WTC11 (cell line): Measurements from ENCODE around the gene FGF11. TPM values are rescaled to one million over a fixed set of nuclear protein-coding genes. Genes with fewer than 3 reads are reported as not detected.

Experiments
- ATAC-seq: fragments of 200-7000 bp; cut with Tn5 transposase; 2 replicates; pipeline ENCODE4 v1.10.0; 2021; ENCODE audit warnings: mild to moderate bottlenecking, moderate library complexity
- CTCF ChIA-PET: fragments of 300-600 bp; sonication (Branson Sonifier 250); formaldehyde crosslinking; loops from one replicate; lab custom pipeline; 2021; ENCODE audit warnings: antibody characterized with exemption; lab: Charles Lee
- POLR2A ChIA-PET: fragments of 350-600 bp; sonication (Branson Sonifier 250); formaldehyde crosslinking; loops from one replicate; lab custom pipeline; 2021; ENCODE audit warnings: antibody characterized with exemption; lab: Charles Lee
- DNase-seq: peaks from one replicate; pipeline ENCODE4 v3.0.0; 2021; ENCODE audit warnings: low spot score
- H3K27ac Mint-ChIP-seq: 2 replicates; pipeline ENCODE4 v1.8.0; 2021; ENCODE audit warnings: mixed read lengths
- H3K27me3 Mint-ChIP-seq: 2 replicates; pipeline ENCODE4 v1.8.0; 2021; ENCODE audit warnings: low read depth, mild to moderate bottlenecking, moderate library complexity, mixed read lengths
- H3K36me3 Mint-ChIP-seq: 2 replicates; pipeline ENCODE4 v1.8.0; 2021; ENCODE audit warnings: mixed read lengths
- H3K4me1 Mint-ChIP-seq: 2 replicates; pipeline ENCODE4 v1.8.0; 2022; ENCODE audit warnings: mixed read lengths
- H3K4me3 Mint-ChIP-seq: 2 replicates; pipeline ENCODE4 v1.8.0; 2021; ENCODE audit warnings: mild to moderate bottlenecking, moderate library complexity, mixed read lengths
- H3K9me3 Mint-ChIP-seq: 2 replicates; pipeline ENCODE4 v1.8.0; 2021; ENCODE audit warnings: mixed read lengths
- ELF4 ChIP-seq: sonication (generic); formaldehyde crosslinking; IDR thresholded peaks from 2 replicates; pipeline ENCODE4 v1.8.1; 2022; ENCODE audit warnings: low read depth, mild to moderate bottlenecking, moderate library complexity, missing genetic modification reagents
- ESRRA ChIP-seq: sonication (generic); formaldehyde crosslinking; IDR thresholded peaks from 2 replicates; pipeline ENCODE4 v1.8.1; 2022; ENCODE audit warnings: mild to moderate bottlenecking, missing genetic modification reagents, borderline replicate concordance
- FOXP1 ChIP-seq: sonication (generic); formaldehyde crosslinking; IDR thresholded peaks from 2 replicates; pipeline ENCODE4 v1.8.0; 2022; ENCODE audit warnings: missing genetic modification reagents, mild to moderate bottlenecking, moderate library complexity, borderline replicate concordance
- GTF2I ChIP-seq: fragments of 250-450 bp; sonication (Bioruptor Pico); conservative IDR thresholded peaks from 2 replicates; pipeline ENCODE4 v1.4.0; 2021; ENCODE audit warnings: mild to moderate bottlenecking
- HMGA2 ChIP-seq: fragments of 250-450 bp; sonication (Bioruptor Pico); IDR thresholded peaks from 2 replicates; pipeline ENCODE4 v1.4.0; 2021; ENCODE audit warnings: mild to moderate bottlenecking, moderate library complexity
- KAT7 ChIP-seq: sonication (generic); formaldehyde crosslinking; IDR thresholded peaks from 2 replicates; pipeline ENCODE4 v1.8.1; 2023; ENCODE audit warnings: missing genetic modification reagents, mild to moderate bottlenecking, borderline replicate concordance
- MAX ChIP-seq: sonication (generic); formaldehyde crosslinking; IDR thresholded peaks from 2 replicates; pipeline ENCODE4 v1.8.0; 2022; ENCODE audit warnings: mild to moderate bottlenecking, missing genetic modification reagents
- MYBL2 ChIP-seq: sonication (generic); formaldehyde crosslinking; IDR thresholded peaks from 2 replicates; pipeline ENCODE4 v1.8.1; 2023; ENCODE audit warnings: mild to moderate bottlenecking, moderate library complexity, missing genetic modification reagents
- NR1H2 ChIP-seq: sonication (generic); formaldehyde crosslinking; IDR thresholded peaks from 2 replicates; pipeline ENCODE4 v1.9.0; 2021; ENCODE audit warnings: mild to moderate bottlenecking, moderate library complexity, missing genetic modification reagents
- NR3C1 ChIP-seq: sonication (generic); formaldehyde crosslinking; conservative IDR thresholded peaks from 2 replicates; pipeline ENCODE4 v1.8.1; 2023; ENCODE audit warnings: low read depth, mild to moderate bottlenecking, missing genetic modification reagents
- PRRX2 ChIP-seq: fragments of 250-450 bp; sonication (Bioruptor Pico); IDR thresholded peaks from 2 replicates; pipeline ENCODE4 v1.8.0; 2021; ENCODE audit warnings: mild to moderate bottlenecking
- SOX15 ChIP-seq: fragments of 250-450 bp; sonication (Bioruptor Pico); IDR thresholded peaks from 2 replicates; pipeline ENCODE4 v1.9.0; 2021; ENCODE audit warnings: mild to moderate bottlenecking
- USF1 ChIP-seq: sonication (generic); formaldehyde crosslinking; IDR thresholded peaks from 2 replicates; pipeline ENCODE4 v1.8.0; 2022; ENCODE audit warnings: mild to moderate bottlenecking, missing genetic modification reagents
- ZNF121 ChIP-seq: sonication (generic); formaldehyde crosslinking; IDR thresholded peaks from 2 replicates; pipeline ENCODE4 v1.8.0; 2023; ENCODE audit warnings: missing genetic modification reagents
- ZNF396 ChIP-seq: fragments of 250-450 bp; sonication (Bioruptor Pico); IDR thresholded peaks from 2 replicates; pipeline ENCODE4 v1.8.0; 2021; ENCODE audit warnings: mild to moderate bottlenecking, moderate library complexity, borderline replicate concordance
- ZNF425 ChIP-seq: fragments of 250-450 bp; sonication (Bioruptor Pico); conservative IDR thresholded peaks from 2 replicates; pipeline ENCODE4 v1.9.0; 2021; ENCODE audit warnings: mild to moderate bottlenecking
- total RNA-seq: library from RNA; stranded (reverse); gene quantifications from 3 replicates; pipeline ENCODE4 v1.2.3, GENCODE V29; 2021
- TF ChIP-seq, protein P1 (sequence below): sonication (generic); formaldehyde crosslinking; IDR thresholded peaks from 2 replicates; pipeline ENCODE4 v1.8.0; 2022; ENCODE audit warnings: missing genetic modification reagents
- TF ChIP-seq, protein P2 (sequence below): sonication (generic); formaldehyde crosslinking; IDR thresholded peaks from 2 replicates; pipeline ENCODE4 v1.8.0; 2022; ENCODE audit warnings: mild to moderate bottlenecking, missing genetic modification reagents
- TF ChIP-seq, protein P3 (sequence below): fragments of 250-450 bp; sonication (Bioruptor Pico); IDR thresholded peaks from 2 replicates; pipeline ENCODE4 v2.1.2; 2022; ENCODE audit warnings: mild to moderate bottlenecking, moderate library complexity

The FGF11 gene
- total RNA-seq, 1 experiment from 2014 or later, result 19.8 TPM

DNA sequence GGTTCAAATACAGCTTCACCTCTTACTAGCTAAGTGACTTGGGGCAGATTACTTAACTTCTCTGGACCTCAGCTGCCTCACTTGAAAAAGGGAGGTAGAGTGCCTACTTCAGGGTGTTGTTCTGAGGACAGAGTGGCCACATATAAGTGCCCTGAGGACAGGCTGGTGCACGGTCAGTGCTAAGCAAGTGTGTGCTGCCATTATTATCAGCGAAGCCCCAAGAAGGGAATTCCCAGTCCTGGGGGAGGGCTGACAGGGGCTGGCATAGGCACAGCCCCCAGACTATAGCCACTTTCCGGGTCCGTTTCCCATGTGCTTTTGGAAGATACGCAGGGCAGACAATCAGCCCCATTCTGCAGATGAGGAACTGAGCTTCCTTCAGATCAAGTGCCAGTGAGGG is 37.6 kb downstream of the FGF11 start (continued):
- TF ChIP-seq, protein P1, sequence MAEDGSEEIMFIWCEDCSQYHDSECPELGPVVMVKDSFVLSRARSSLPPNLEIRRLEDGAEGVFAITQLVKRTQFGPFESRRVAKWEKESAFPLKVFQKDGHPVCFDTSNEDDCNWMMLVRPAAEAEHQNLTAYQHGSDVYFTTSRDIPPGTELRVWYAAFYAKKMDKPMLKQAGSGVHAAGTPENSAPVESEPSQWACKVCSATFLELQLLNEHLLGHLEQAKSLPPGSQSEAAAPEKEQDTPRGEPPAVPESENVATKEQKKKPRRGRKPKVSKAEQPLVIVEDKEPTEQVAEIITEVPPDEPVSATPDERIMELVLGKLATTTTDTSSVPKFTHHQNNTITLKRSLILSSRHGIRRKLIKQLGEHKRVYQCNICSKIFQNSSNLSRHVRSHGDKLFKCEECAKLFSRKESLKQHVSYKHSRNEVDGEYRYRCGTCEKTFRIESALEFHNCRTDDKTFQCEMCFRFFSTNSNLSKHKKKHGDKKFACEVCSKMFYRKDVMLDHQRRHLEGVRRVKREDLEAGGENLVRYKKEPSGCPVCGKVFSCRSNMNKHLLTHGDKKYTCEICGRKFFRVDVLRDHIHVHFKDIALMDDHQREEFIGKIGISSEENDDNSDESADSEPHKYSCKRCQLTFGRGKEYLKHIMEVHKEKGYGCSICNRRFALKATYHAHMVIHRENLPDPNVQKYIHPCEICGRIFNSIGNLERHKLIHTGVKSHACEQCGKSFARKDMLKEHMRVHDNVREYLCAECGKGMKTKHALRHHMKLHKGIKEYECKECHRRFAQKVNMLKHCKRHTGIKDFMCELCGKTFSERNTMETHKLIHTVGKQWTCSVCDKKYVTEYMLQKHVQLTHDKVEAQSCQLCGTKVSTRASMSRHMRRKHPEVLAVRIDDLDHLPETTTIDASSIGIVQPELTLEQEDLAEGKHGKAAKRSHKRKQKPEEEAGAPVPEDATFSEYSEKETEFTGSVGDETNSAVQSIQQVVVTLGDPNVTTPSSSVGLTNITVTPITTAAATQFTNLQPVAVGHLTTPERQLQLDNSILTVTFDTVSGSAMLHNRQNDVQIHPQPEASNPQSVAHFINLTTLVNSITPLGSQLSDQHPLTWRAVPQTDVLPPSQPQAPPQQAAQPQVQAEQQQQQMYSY, result no peak
- TF ChIP-seq ZNF121 (no peak), HMGA2 (no peak), ELF4 (CRISPR knock-in tag) (no peak)

- CTCF ChIA-PET, result interaction anchor here (1.1 to 5.3 kb wide), 7 partner anchors 37 to 122 kb away, joined by 3 to 27 read pairs (median 11); partner anchors contain the start of genes FGF11 and TMEM102
- Mint-ChIP-seq H3K4me3 (peak overlapping the region; percentile 80), H3K36me3 (no peaks in the 10 kb centered on the region), H3K4me1 (peaks cover 48% of the 10 kb centered on the region), H3K9me3 (no peaks in the 10 kb centered on the region), H3K27ac (peak overlapping the region; percentile 66), H3K27me3 (no peaks in the 10 kb centered on the region)
- ATAC-seq (no peak), DNase-seq (no peak)
- POLR2A ChIA-PET, result interaction anchor here (0.6 to 2.6 kb wide), 5 partner anchors 32 to 415 kb away, joined by 3 to 13 read pairs (median 5); no protein-coding TSS in a partner anchor
- no peak for TF ChIP-seq PRRX2
- TF ChIP-seq, protein P2, sequence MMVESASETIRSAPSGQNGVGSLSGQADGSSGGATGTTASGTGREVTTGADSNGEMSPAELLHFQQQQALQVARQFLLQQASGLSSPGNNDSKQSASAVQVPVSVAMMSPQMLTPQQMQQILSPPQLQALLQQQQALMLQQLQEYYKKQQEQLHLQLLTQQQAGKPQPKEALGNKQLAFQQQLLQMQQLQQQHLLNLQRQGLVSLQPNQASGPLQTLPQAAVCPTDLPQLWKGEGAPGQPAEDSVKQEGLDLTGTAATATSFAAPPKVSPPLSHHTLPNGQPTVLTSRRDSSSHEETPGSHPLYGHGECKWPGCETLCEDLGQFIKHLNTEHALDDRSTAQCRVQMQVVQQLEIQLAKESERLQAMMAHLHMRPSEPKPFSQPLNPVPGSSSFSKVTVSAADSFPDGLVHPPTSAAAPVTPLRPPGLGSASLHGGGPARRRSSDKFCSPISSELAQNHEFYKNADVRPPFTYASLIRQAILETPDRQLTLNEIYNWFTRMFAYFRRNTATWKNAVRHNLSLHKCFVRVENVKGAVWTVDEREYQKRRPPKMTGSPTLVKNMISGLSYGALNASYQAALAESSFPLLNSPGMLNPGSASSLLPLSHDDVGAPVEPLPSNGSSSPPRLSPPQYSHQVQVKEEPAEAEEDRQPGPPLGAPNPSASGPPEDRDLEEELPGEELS (CRISPR knock-in tag), result no peak
- TF ChIP-seq USF1 (CRISPR knock-in tag), result no peak
- no peak for TF ChIP-seq FOXP1
- TF ChIP-seq ZNF121, result no peak
- TF ChIP-seq KAT7 (CRISPR knock-in tag), result no peak
- TF ChIP-seq NR3C1 (CRISPR knock-in tag), result no peak
- TF ChIP-seq, protein P3, sequence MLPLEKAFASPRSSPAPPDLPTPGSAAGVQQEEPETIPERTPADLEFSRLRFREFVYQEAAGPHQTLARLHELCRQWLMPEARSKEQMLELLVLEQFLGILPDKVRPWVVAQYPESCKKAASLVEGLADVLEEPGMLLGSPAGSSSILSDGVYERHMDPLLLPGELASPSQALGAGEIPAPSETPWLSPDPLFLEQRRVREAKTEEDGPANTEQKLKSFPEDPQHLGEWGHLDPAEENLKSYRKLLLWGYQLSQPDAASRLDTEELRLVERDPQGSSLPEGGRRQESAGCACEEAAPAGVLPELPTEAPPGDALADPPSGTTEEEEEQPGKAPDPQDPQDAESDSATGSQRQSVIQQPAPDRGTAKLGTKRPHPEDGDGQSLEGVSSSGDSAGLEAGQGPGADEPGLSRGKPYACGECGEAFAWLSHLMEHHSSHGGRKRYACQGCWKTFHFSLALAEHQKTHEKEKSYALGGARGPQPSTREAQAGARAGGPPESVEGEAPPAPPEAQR (CRISPR knock-in tag), result no peak
- no peak for TF ChIP-seq MAX (CRISPR knock-in tag)
- TF ChIP-seq GTF2I (CRISPR knock-in tag), result no peak
- no peak for TF ChIP-seq NR1H2
- TF ChIP-seq ESRRA (CRISPR knock-in tag), result no peak
- TF ChIP-seq ELF4 (CRISPR knock-in tag), result no peak
- no peak for TF ChIP-seq MYBL2 (CRISPR knock-in tag)
- no peak for TF ChIP-seq ZNF425 (CRISPR knock-in tag)
- TF ChIP-seq SOX15, result no peak
- no peak for TF ChIP-seq ZNF396
Observed at GRCh38 chr17:7477392-7478275, 38.3 kb downstream of the FGF11 start.
